Middle frontal gyrus (tissue), 1 donor: ENCODE results near the gene WFS1.
A peak's percentile ranks its signal among the peaks of the same experiment; 100 is the strongest.

Experiments
- DNase-seq: peaks from one replicate; pipeline ENCODE4 v3.0.0-alpha.2; 2015; ENCODE audit warnings: low spot score; ENCODE audit errors: extremely low spot score

Gene WFS1

DNA sequence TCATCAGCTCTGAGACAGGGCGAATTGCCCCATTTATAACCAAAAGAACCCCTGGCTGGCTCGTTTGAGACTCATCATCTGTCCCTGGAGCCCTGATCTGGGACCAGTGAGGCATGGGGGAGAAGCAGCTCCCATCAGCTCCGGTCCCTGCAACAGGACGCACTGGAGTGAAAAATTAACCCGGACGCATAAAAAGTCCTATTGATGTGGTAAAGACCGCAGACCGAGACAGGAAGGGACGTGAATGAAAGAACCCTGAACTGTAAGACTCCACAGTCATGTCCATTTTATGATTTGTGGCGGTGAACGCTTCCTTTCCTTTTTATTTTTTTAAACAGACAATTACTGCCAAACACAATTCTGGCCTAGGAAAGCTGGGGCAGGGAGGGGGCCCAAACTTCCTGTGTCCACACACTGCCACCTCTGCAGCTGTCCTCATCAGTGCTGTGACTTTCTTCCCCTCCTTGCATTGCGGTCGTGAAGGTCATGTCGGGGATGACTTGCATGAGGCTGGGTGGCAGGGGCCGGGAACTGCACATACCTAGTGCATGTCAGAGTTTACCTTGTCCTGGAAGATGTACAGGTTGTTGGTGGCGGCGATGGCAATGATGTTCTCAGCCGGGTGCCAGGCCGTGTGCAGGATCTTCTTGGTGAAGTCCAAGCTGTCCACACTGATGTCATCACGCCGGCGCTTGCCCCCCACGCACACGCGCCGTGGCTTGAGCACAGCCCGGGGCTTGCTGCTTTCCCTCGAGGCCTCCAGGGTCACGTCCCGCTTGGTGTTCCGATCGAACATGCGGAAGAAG is 53.3 kb downstream of the WFS1 start:
- DNase-seq: no peak

GRCh38 chr4:6324461-6324998 is 54.9 kb downstream of the WFS1 start:
- DNase-seq: no peak

GRCh38 chr4:6324999-6325787 is 55.5 kb downstream of the WFS1 start:
- no peak for DNase-seq

DNA sequence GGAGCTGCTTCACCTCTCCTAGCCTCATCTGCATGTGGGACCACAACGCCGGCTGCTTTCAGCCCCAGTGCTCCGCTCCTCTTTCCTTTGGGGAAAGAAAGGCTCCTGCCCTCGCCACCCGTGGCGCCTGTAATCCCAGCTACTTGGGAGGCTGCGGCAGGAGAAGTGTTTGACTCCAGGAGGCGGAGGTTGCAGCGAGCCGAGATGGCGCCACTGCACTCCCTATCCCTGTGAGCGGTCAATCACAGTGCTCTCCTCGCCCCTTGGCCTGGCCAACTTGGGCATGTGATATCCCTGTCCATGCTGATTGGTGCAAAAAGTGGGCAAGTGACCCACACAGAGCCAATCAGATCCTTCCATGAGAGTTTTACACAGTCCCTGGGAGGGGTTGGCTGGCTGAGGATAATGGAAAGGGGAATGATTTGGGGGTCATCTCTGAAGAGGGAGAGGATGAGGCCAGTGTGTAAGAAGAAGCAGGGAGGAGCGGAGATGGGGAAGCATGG is 56.2 kb downstream of the WFS1 start:
- DNase-seq: no peak

DNA sequence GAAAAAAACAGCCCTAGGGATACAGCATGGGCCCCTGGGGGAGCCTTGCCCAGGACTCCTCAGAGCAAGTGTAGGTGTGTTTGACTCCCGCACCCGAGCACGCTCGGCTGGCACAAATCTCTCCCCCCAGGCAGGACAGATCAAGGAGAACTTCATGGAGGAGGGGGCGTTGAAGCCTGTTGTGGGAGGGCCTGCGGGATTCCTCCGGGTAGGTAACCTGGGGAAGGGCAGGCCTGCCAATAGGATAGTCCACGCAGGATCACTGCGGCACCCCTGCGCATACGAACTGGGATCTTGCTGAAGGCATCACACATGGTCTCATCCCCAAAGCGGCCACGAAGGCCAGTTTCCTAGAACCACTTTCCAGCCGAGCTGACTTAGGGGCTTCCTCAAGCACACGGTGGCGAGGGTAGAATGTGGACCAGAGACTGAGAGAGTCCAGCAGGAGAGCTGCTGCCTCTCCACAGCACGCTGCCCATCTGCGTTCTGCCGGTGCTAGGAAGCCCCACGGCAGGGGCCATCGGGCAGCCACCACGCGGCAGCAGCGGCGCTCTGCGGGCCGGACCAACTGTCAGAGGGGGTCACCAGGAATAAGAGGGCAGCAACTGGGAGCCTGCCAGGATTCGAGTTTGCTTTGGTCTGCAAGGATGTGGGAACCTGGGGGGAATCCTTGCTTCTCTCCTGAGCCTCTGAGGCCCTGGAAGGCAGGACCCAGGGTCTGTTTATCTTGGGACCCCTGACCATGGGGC is 56.8 kb downstream of the WFS1 start:
- DNase-seq: no peak

- DNase-seq: peak; percentile 56
Measured at GRCh38 chr4:6327220-6327917, 57.7 kb downstream of the WFS1 start.

GRCh38 chr4:6328526-6328925 is 58.9 kb downstream of the WFS1 start:
- DNase-seq: no peak

- DNase-seq: no peak
Measured at GRCh38 chr4:6329478-6330383, 60.1 kb downstream of the WFS1 start.

DNA sequence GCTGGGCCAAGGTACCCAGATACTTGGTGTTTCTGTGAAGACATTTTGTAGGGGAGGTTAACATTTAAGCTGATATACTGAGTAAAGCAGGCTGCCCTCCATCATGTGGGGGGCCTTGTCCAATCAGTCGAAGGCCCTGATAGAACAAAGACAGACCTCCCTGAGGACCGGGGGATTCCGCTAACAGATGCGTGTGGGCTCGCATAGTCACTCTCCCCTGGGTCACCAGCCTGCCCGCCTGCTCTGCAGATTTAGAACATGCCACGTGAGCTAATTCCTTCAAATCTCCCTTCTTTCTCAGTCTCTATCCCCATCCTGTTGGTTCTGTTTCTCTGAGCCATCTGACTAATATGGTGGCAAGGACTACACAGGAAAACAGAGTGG is 60.7 kb downstream of the WFS1 start:
- no peak for DNase-seq

GRCh38 chr4:6331018-6331417 is 61.4 kb downstream of the WFS1 start:
- no peak for DNase-seq

DNA sequence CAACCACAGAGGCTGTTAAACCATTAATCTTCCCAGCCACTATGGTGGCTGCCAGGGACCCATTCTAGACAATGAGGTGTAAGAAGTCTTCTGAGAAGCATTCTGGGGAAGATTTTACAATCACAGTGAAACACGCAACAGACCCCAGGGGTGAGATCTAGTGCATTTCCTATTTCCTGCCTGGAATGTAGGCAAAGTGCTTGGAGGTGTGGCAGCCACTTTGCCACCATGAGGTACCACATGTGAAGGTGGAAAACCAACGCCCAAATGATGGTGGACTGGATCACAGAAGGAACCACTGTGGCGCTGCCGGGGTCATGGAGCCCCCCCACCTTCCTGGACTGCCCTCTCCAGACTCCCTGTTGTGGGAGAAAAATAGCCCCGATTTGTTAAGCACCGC is 61.8 kb downstream of the WFS1 start:
- no peak for DNase-seq

- DNase-seq: no peak
Measured at GRCh38 chr4:6332042-6332668, 62.5 kb downstream of the WFS1 start.

DNA sequence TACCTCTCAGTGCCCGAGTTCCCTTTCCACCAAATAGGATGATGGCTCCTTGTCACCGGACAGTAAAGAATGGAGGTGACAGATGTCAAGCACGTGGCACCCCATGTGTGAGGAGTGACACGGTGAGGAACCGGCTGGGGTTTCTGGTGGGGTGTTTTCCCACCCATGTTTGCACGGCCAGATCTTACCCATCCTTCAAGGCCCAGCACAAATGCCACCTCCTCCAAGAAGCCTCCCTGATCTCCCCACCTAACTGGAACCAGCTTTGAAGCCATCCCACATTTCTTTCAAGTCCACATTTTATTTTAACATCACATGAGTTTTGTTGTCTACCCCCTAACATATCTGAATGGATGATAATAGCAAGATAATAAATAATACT is 63.0 kb downstream of the WFS1 start:
- no peak for DNase-seq

- no peak for DNase-seq
Measured at GRCh38 chr4:6333301-6334202, 63.9 kb downstream of the WFS1 start.

GRCh38 chr4:6334203-6334887 is 64.7 kb downstream of the WFS1 start:
- DNase-seq: no peak

DNA sequence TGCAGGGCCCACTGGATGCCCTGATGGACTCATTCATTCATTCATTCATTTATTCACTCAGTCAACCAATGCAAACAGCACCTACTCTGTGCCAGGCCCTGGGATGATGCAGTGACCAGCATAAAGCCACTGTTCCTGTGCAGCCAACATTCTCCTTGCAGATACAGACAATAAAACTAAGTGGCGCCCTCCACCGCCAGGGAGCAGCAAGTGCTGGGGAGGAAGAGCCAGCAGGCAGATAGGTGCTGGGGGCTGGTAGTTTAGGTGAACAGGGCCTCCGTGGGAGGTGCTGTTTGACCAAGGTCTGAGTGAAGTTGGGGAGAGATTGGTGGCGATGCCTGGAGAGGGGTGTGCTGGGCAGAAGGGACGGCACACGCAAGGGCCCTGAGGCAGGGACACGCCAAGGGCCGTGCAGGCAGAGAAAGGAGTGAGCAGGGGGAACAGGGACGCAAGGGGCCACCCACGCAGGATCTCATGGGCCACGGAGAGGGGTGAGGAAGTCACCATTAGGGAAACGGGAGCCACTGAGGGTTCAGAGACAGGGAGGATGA is 65.5 kb downstream of the WFS1 start:
- no peak for DNase-seq

DNA sequence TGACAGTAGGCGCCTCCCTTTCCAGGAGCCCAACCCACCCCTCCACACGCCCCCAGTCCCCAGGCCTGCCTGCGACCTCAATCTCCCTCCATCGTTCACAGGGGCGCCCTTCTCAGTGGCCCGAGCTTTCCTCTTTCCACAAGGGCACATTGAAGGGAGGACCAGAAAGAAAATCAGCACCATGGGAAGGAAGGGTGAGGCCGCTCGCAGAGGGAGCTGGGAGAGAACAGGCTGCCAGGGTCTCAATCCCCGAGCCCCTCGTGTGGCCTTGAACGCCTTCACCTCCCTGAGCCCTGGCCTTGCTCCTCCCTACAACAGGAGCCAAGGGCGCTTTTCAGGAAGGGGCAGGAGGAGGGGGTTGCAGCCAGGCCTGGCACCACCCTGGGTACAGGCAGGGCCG is 66.5 kb downstream of the WFS1 start:
- no peak for DNase-seq
